ENCODE results near the gene SH2D3C. TPM values are rescaled to one million over a fixed set of nuclear protein-coding genes. Genes with fewer than 3 reads are reported as not detected.

The SH2D3C gene
- total and polyA plus RNA-seq, 10 of the 15 experiments (the other 5 are each of a cell fraction or from before 2014, with no cell fraction given) = 1.2 to 23.5 (median 16.2) TPM

DNA sequence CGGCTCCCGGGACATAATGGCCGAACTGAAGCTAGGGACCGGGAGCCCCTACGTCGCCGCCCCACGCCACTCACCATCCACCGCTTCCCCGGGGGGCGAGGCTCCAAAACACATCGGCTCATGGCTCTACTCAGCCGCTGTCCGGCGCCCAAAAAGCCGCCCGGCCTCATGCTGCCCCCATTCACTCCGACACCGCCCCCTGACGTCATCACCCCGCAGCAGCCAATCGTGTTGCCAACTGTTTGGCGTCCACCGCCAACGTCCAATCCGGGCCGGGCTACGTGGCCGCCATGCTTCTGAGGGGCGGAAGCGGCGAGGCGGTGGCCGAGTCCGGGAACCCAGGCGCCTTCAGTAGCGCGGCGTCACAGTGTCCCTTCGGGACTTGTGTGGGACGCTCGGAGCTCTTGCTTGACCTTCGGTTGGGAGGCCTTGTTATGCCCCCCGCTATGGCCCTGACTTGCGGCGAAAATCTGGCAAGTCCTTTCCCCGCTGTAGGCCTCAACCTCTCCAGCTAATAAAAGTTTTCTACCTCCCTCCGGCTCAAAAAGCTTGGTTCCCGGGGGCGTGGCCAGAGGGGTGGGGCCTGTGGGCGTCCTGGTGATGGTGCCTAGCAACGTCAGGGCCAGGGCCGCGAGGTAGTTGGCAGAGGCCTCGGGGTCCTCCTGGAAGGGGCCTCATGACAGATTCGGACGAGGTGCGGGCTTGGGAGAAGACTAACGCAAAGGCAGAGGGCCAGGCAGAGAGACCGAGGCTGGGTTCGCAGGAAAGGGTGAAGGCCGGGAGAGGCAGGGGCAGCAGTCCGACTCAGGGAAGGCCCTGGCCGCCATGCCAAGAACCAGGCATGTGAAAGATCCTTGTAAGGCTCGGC lies 62.8 kb downstream of the SH2D3C start, which contains the start of the genes PTRH1 and TTC16 (continued):
- TF ChIP-seq FOXM1 (IDR thresholded peaks at IDR 0.05; ENCODE audit: low read depth, low read length) = no peak
- no peak for TF ChIP-seq MEF2A (IDR thresholded peaks at IDR 0.05; ENCODE audit: insufficient read depth, low read depth, low read length)
- TF ChIP-seq NBN (IDR thresholded peaks at IDR 0.05) = peak; percentile 94
- TF ChIP-seq CREB1 (IDR thresholded peaks at IDR 0.05; ENCODE audit: low read depth) = peak; percentile 97
- TF ChIP-seq HCFC1 (IDR thresholded peaks at IDR 0.05; ENCODE audit: low read length) = peak; percentile 83
- TF ChIP-seq, protein P1, sequence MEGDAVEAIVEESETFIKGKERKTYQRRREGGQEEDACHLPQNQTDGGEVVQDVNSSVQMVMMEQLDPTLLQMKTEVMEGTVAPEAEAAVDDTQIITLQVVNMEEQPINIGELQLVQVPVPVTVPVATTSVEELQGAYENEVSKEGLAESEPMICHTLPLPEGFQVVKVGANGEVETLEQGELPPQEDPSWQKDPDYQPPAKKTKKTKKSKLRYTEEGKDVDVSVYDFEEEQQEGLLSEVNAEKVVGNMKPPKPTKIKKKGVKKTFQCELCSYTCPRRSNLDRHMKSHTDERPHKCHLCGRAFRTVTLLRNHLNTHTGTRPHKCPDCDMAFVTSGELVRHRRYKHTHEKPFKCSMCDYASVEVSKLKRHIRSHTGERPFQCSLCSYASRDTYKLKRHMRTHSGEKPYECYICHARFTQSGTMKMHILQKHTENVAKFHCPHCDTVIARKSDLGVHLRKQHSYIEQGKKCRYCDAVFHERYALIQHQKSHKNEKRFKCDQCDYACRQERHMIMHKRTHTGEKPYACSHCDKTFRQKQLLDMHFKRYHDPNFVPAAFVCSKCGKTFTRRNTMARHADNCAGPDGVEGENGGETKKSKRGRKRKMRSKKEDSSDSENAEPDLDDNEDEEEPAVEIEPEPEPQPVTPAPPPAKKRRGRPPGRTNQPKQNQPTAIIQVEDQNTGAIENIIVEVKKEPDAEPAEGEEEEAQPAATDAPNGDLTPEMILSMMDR (IDR thresholded peaks at IDR 0.05 in 2 of 3, conservative IDR thresholded peaks at IDR 0.05 in 1 of 3; ENCODE audit: control insufficient read depth in 2 of 3, extremely low read depth in 1 of 3, insufficient read depth in 1 of 3, low read depth in 3 of 3, low read length in 3 of 3) = no peak
- TF ChIP-seq KLF5 (IDR thresholded peaks at IDR 0.05; ENCODE audit: partially characterized antibody) = peak; percentile 56
- peak; percentile 72 for TF ChIP-seq SIX5 (IDR thresholded peaks at IDR 0.05; ENCODE audit: low read depth, low read length, severe bottlenecking)
- TF ChIP-seq NRF1 (conservative IDR thresholded peaks at IDR 0.05; ENCODE audit: low read depth, low read length) = no peak
- TF ChIP-seq, protein P2, sequence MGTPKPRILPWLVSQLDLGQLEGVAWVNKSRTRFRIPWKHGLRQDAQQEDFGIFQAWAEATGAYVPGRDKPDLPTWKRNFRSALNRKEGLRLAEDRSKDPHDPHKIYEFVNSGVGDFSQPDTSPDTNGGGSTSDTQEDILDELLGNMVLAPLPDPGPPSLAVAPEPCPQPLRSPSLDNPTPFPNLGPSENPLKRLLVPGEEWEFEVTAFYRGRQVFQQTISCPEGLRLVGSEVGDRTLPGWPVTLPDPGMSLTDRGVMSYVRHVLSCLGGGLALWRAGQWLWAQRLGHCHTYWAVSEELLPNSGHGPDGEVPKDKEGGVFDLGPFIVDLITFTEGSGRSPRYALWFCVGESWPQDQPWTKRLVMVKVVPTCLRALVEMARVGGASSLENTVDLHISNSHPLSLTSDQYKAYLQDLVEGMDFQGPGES (IDR thresholded peaks at IDR 0.05) = peak; percentile 77; the same call in 1 of the 2 replicates
- 0 out of 2 replicates have a peak, but pooled peaks have one; percentile 39 for TF ChIP-seq LARP7 (IDR thresholded peaks at IDR 0.05)
- peak in 1 of 2 experiments; percentile 52; a peak in 1 of 3 replicates for TF ChIP-seq EGR1 (IDR thresholded peaks at IDR 0.05; ENCODE audit: borderline replicate concordance in 1 of 2, low read depth in 2 of 2, low read length in 2 of 2)
- TF ChIP-seq, protein P3, sequence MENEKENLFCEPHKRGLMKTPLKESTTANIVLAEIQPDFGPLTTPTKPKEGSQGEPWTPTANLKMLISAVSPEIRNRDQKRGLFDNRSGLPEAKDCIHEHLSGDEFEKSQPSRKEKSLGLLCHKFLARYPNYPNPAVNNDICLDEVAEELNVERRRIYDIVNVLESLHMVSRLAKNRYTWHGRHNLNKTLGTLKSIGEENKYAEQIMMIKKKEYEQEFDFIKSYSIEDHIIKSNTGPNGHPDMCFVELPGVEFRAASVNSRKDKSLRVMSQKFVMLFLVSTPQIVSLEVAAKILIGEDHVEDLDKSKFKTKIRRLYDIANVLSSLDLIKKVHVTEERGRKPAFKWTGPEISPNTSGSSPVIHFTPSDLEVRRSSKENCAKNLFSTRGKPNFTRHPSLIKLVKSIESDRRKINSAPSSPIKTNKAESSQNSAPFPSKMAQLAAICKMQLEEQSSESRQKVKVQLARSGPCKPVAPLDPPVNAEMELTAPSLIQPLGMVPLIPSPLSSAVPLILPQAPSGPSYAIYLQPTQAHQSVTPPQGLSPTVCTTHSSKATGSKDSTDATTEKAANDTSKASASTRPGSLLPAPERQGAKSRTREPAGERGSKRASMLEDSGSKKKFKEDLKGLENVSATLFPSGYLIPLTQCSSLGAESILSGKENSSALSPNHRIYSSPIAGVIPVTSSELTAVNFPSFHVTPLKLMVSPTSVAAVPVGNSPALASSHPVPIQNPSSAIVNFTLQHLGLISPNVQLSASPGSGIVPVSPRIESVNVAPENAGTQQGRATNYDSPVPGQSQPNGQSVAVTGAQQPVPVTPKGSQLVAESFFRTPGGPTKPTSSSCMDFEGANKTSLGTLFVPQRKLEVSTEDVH (IDR thresholded peaks at IDR 0.05; ENCODE audit: low read depth, partially characterized antibody) = peak; percentile 51
- peak; percentile 95 for TF ChIP-seq SP1 (IDR thresholded peaks at IDR 0.05; ENCODE audit: low read depth, low read length)
- TF ChIP-seq, protein P4, sequence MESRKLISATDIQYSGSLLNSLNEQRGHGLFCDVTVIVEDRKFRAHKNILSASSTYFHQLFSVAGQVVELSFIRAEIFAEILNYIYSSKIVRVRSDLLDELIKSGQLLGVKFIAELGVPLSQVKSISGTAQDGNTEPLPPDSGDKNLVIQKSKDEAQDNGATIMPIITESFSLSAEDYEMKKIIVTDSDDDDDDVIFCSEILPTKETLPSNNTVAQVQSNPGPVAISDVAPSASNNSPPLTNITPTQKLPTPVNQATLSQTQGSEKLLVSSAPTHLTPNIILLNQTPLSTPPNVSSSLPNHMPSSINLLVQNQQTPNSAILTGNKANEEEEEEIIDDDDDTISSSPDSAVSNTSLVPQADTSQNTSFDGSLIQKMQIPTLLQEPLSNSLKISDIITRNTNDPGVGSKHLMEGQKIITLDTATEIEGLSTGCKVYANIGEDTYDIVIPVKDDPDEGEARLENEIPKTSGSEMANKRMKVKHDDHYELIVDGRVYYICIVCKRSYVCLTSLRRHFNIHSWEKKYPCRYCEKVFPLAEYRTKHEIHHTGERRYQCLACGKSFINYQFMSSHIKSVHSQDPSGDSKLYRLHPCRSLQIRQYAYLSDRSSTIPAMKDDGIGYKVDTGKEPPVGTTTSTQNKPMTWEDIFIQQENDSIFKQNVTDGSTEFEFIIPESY (IDR thresholded peaks at IDR 0.05) = no peak
- TF ChIP-seq GATAD2B (conservative IDR thresholded peaks at IDR 0.05; ENCODE audit: low read depth) = peak; percentile 85; the same call in 1 of the 2 replicates
- no peak for TF ChIP-seq TBL1XR1 (IDR thresholded peaks at IDR 0.05; ENCODE audit: low read depth, low read length)
- TF ChIP-seq, protein P5, sequence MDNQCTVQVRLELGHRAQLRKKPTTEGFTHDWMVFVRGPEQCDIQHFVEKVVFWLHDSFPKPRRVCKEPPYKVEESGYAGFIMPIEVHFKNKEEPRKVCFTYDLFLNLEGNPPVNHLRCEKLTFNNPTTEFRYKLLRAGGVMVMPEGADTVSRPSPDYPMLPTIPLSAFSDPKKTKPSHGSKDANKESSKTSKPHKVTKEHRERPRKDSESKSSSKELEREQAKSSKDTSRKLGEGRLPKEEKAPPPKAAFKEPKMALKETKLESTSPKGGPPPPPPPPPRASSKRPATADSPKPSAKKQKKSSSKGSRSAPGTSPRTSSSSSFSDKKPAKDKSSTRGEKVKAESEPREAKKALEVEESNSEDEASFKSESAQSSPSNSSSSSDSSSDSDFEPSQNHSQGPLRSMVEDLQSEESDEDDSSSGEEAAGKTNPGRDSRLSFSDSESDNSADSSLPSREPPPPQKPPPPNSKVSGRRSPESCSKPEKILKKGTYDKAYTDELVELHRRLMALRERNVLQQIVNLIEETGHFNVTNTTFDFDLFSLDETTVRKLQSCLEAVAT (IDR thresholded peaks at IDR 0.05) = 0 out of 2 replicates have a peak, but pooled peaks have one; percentile 26
- TF ChIP-seq KAT2A (conservative IDR thresholded peaks at IDR 0.05; ENCODE audit: control insufficient read depth, low read depth, low read length) = no peak

Data from GM12878 (cell line).